Glomerular endothelial cell (primary cell): ENCODE results near the gene TRMO. TPM values are rescaled to one million over a fixed set of nuclear protein-coding genes. Genes with fewer than 3 reads are reported as not detected.
"Not testable (repeated sequence)": the region's sequence is repeated elsewhere in the genome, so short reads cannot be mapped to it uniquely, and the experiment has no call there.

Experiments used
- DNase-seq: peaks from one replicate; pipeline ENCODE4 v3.0.0-alpha.2; 2011; ENCODE audit warnings: low read depth, low spot score; ENCODE audit errors: extremely low read depth
- total RNA-seq: library from RNA; depleted of rRNA; stranded (reverse); fragments of >200 nt; gene quantifications from 2 replicates; pipeline ENCODE4 v1.2.3, GENCODE V29; 2015

Gene TRMO
- 11.3 and 29.9 TPM in 2 replicates for total RNA-seq

GRCh38 chr9:97921959-97922724 is at the start of gene TRMO:
TRMO (minus strand) TSS chr9:97922500; CDS start chr9:97922493, 7 bp downstream.
- DNase-seq: peak; percentile 96

GRCh38 chr9:97970165-97970564 is 47.9 kb upstream of the TRMO start:
- DNase-seq: no peak

- no peak for DNase-seq
These were observed 46.7 kb upstream of the TRMO start for GRCh38 chr9:97969014-97969413.

- DNase-seq: no peak
These were observed 44.2 kb upstream of the TRMO start for GRCh38 chr9:97966493-97966892.

GRCh38 chr9:97964901-97965300 is 42.6 kb upstream of the TRMO start:
- no peak for DNase-seq

- DNase-seq: no peak
These were observed 40.9 kb upstream of the TRMO start for GRCh38 chr9:97963232-97963631.

GRCh38 chr9:97962575-97962974 is 40.3 kb upstream of the TRMO start:
- no peak for DNase-seq

GRCh38 chr9:97962136-97962535 is 39.8 kb upstream of the TRMO start:
- no peak for DNase-seq

GRCh38 chr9:97961361-97961760 is 39.1 kb upstream of the TRMO start:
- no peak for DNase-seq

GRCh38 chr9:97960678-97961328 is 38.5 kb upstream of the TRMO start:
- DNase-seq: not testable (repeated sequence)

GRCh38 chr9:97959585-97959984 is 37.3 kb upstream of the TRMO start:
- no peak for DNase-seq

GRCh38 chr9:97958812-97959511 is 36.7 kb upstream of the TRMO start:
- no peak for DNase-seq

- no peak for DNase-seq
These were observed 34.0 kb upstream of the TRMO start for GRCh38 chr9:97956331-97956730.

GRCh38 chr9:97954550-97954989 is 32.3 kb upstream of the TRMO start:
- no peak for DNase-seq

GRCh38 chr9:97950873-97951272 is 28.6 kb upstream of the TRMO start:
- DNase-seq: not testable (repeated sequence)

GRCh38 chr9:97947094-97947493 is 24.8 kb upstream of the TRMO start:
- not testable (repeated sequence) for DNase-seq

- DNase-seq: not testable (repeated sequence)
These were observed 23.2 kb upstream of the TRMO start for GRCh38 chr9:97945470-97945869.

GRCh38 chr9:97944612-97945011 is 22.3 kb upstream of the TRMO start:
- DNase-seq: no peak

GRCh38 chr9:97943308-97943855 is 21.1 kb upstream of the TRMO start:
- DNase-seq: no peak

GRCh38 chr9:97941323-97941722 is 19.0 kb upstream of the TRMO start:
- no peak for DNase-seq

GRCh38 chr9:97940741-97941140 is 18.4 kb upstream of the TRMO start:
- DNase-seq: no peak
